A673 (cell line): ENCODE measurements around the gene NELL1. TPM values are rescaled to one million over a fixed set of nuclear protein-coding genes. Genes with fewer than 3 reads are reported as not detected.

Experiments used
- BruUV-seq: library from RNA; stranded (reverse); fragments of 400-500 nt; replicated peaks from 2 replicates; lab custom pipeline; 2021; lab: Mats Ljungman, UMichigan
- CTCF ChIA-PET: fragments of 300-600 bp; sonication (Branson Sonifier 250); formaldehyde crosslinking; loops from one replicate; lab custom pipeline; 2022; ENCODE audit warnings: antibody characterized with exemption; lab: Charles Lee
- POLR2A ChIA-PET: fragments of 300-600 bp; sonication (Branson Sonifier 250); formaldehyde crosslinking; loops from one replicate; lab custom pipeline; 2022; ENCODE audit warnings: antibody characterized with exemption; ENCODE audit not compliant: low non-redundant PET; lab: Charles Lee
- DNase-seq: peaks from one replicate; pipeline ENCODE4 v3.0.0-alpha.2; 2015; ENCODE audit warnings: low spot score
- H3K27ac ChIP-seq: fragments of 200-600 bp; sonication (generic); 2 replicates; pipeline ENCODE4 v1.5.1; 2016; ENCODE audit warnings: mixed run types, low read depth, mild to moderate bottlenecking, mixed read lengths, antibody characterized with exemption, low read length; ENCODE audit not compliant: poor library complexity, severe bottlenecking
- H3K27me3 ChIP-seq: fragments of 200-600 bp; sonication (generic); replicated peaks from 2 replicates; pipeline ENCODE4 v1.6.1; 2017; ENCODE audit warnings: mixed run types, low read depth, mild to moderate bottlenecking, mixed read lengths, antibody characterized with exemption, low read length; ENCODE audit not compliant: insufficient read depth, poor library complexity
- H3K36me3 ChIP-seq: fragments of 200-600 bp; sonication (generic); 2 replicates; pipeline ENCODE4 v1.6.1; 2016; ENCODE audit warnings: mixed run types, mild to moderate bottlenecking, mixed read lengths, antibody characterized with exemption, low read length; ENCODE audit not compliant: insufficient read depth, poor library complexity, severe bottlenecking
- H3K4me1 ChIP-seq: fragments of 200-600 bp; sonication (generic); 2 replicates; pipeline ENCODE4 v1.6.1; 2017; ENCODE audit warnings: mixed run types, mild to moderate bottlenecking, mixed read lengths, antibody characterized with exemption, low read length; ENCODE audit not compliant: insufficient read depth, poor library complexity, severe bottlenecking
- H3K4me3 ChIP-seq: fragments of 200-600 bp; sonication (generic); 2 replicates; pipeline ENCODE4 v1.5.1; 2016; ENCODE audit warnings: low read depth, mixed run types, mild to moderate bottlenecking, mixed read lengths, low read length; ENCODE audit not compliant: poor library complexity, severe bottlenecking
- H3K9me3 ChIP-seq: fragments of 200-600 bp; sonication (generic); 2 replicates; pipeline ENCODE4 v1.6.1; 2016; ENCODE audit warnings: mixed run types, low read depth, mild to moderate bottlenecking, mixed read lengths, antibody characterized with exemption, low read length; ENCODE audit not compliant: poor library complexity, severe bottlenecking
- CTCF ChIP-seq: fragments of 300-800, 200-600 bp; sonication (generic); conservative IDR thresholded peaks from 2 replicates; pipeline ENCODE4 v1.5.1; 2017; ENCODE audit warnings: low read depth, mild to moderate bottlenecking, antibody characterized with exemption, low read length, moderate library complexity, mixed read lengths
- EZH2 ChIP-seq: fragments of 200-600 bp; sonication (generic); IDR thresholded peaks from 2 replicates; pipeline ENCODE4 v1.6.1; 2017; ENCODE audit warnings: borderline replicate concordance, low read depth, mild to moderate bottlenecking, mixed read lengths, antibody characterized with exemption, low read length; ENCODE audit not compliant: poor library complexity, severe bottlenecking
- intact Hi-C: fragments of 100-400 bp; cut with micrococcal nuclease; formaldehyde crosslinking; loops from one replicate; pipeline ENCODE4 v1.10.0; 2022; ENCODE audit not compliant: unreplicated experiment
- total RNA-seq: library from RNA; stranded (reverse); gene quantifications from 2 replicates; pipeline ENCODE4 v1.2.3, GENCODE V29; 2021

The NELL1 gene
- total RNA-seq, 1 experiment from 2014 or later: 0.32 TPM

GRCh38 chr11:21109341-21109740 is 440.0 kb downstream of the NELL1 start:
- Histone ChIP-seq H3K4me1 (no peaks in the 10 kb centered on the region), H3K4me3 (no peak overlapping the region), H3K27me3 (no peaks in the 10 kb centered on the region), H3K27ac (no peak overlapping the region), H3K36me3 (no peaks in the 10 kb centered on the region), H3K9me3 (no peaks in the 10 kb centered on the region)
- intact Hi-C loops: no loop called here
- DNase-seq: no peak
- TF ChIP-seq CTCF (no peak), EZH2 (no peak)
- POLR2A ChIA-PET: no interaction called here
- CTCF ChIA-PET: no interaction called here
- BruUV-seq: no TSS peak

- Histone ChIP-seq H3K4me3 (no peak overlapping the region), H3K4me1 (no peaks in the 10 kb centered on the region), H3K27me3 (no peaks in the 10 kb centered on the region), H3K9me3 (no peaks in the 10 kb centered on the region), H3K36me3 (no peaks in the 10 kb centered on the region), H3K27ac (no peak overlapping the region)
- POLR2A ChIA-PET: no interaction called here
- no peak for DNase-seq
- BruUV-seq: no TSS peak
- intact Hi-C loops: no loop called here
- CTCF ChIA-PET: no interaction called here
- TF ChIP-seq CTCF (no peak), EZH2 (no peak)
Observed at GRCh38 chr11:21110415-21110814, 441.0 kb downstream of the NELL1 start.

GRCh38 chr11:21113876-21114275 is 444.5 kb downstream of the NELL1 start:
- Histone ChIP-seq H3K4me1 (no peaks in the 10 kb centered on the region), H3K4me3 (no peak overlapping the region), H3K27me3 (no peaks in the 10 kb centered on the region), H3K36me3 (no peaks in the 10 kb centered on the region), H3K9me3 (no peaks in the 10 kb centered on the region), H3K27ac (no peak overlapping the region)
- CTCF ChIA-PET: no interaction called here
- no peak for DNase-seq
- no peak for TF ChIP-seq CTCF
- TF ChIP-seq EZH2: no peak
- POLR2A ChIA-PET: no interaction called here
- intact Hi-C loops: no loop called here
- BruUV-seq: no TSS peak
